ENCODE measurements around the gene DSG2.

DNA sequence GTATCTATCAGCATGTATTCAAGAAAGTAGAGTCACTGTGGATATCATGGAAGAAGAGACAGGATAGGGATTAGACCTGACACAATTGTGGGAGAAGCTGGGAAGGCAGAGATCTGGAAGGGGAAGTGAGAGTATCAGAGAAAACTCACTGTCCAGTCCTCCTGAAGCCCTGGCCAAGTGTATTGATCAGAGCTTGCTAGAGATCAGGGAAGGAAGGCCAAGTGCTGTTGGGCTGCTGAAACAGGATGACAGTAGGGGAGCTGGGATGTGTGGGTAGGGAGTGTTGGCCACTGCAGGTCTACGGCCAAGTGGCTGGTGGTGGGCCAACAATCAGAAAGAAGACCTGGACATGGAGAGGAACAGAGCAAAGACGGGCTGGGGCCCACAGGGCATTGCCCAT lies 67.4 kb downstream of the DSG2 start:
- TF ChIP-seq SPI1 (IDR thresholded peaks at IDR 0.05; ENCODE audit: low read depth, low read length) (no peak), POLR2A (IDR thresholded peaks at IDR 0.05; ENCODE audit: low read depth, low read length) (no peak), PAX5 (IDR thresholded peaks at IDR 0.05; ENCODE audit: insufficient read depth, low read length, severe bottlenecking) (no peak), POLR2AphosphoS5 (IDR thresholded peaks at IDR 0.05; ENCODE audit: low read depth, low read length) (no peak), TAF1 (IDR thresholded peaks at IDR 0.05; ENCODE audit: low read depth, low read length) (no peak), POU2F2 (IDR thresholded peaks at IDR 0.05; ENCODE audit: low read depth, low read length) (no peak)

All from GM12891 (cell line).